NT2/D1 (cell line): ENCODE results near the gene CGN.
"Not testable (repeated sequence)": the region's sequence is repeated elsewhere in the genome, so short reads cannot be mapped to it uniquely, and the experiment has no call there.

Experiments
- DNase-seq: peaks from one replicate; pipeline ENCODE4 v3.0.0-alpha.2; 2011; ENCODE audit warnings: low read depth, low spot score
- H3K27me3 ChIP-seq: 2 replicates; pipeline ENCODE4 v1.6.0; 2011; ENCODE audit warnings: mild to moderate bottlenecking; ENCODE audit not compliant: insufficient read length, insufficient read depth
- H3K36me3 ChIP-seq: 2 replicates; pipeline ENCODE4 v1.6.1; 2011; ENCODE audit warnings: mild to moderate bottlenecking, low read length, mixed read lengths; ENCODE audit not compliant: insufficient read depth, insufficient read length
- H3K4me1 ChIP-seq: 2 replicates; pipeline ENCODE4 v1.5.1; 2011; ENCODE audit not compliant: insufficient read depth, insufficient read length
- H3K4me3 ChIP-seq: 2 replicates; pipeline ENCODE4 v1.5.1; 2011; ENCODE audit warnings: low read depth; ENCODE audit not compliant: insufficient read length
- H3K9ac ChIP-seq: 2 replicates; pipeline ENCODE4 v1.6.0; 2011; ENCODE audit warnings: low read depth; ENCODE audit not compliant: insufficient read length
- H3K9me3 ChIP-seq: 2 replicates; pipeline ENCODE4 v1.5.1; 2011; ENCODE audit warnings: mild to moderate bottlenecking, low read length; ENCODE audit not compliant: insufficient read depth
- SUZ12 ChIP-seq: IDR thresholded peaks from 2 replicates; pipeline ENCODE4 v1.6.1; 2011; ENCODE audit not compliant: insufficient read length, insufficient read depth; ENCODE audit errors: extremely low read depth
- YY1 ChIP-seq: IDR thresholded peaks from 2 replicates; pipeline ENCODE4 v1.6.1; 2011; ENCODE audit not compliant: insufficient read length, insufficient read depth
- ZNF274 ChIP-seq: IDR thresholded peaks from 2 replicates; pipeline ENCODE4 v1.6.1; 2011; ENCODE audit warnings: mild to moderate bottlenecking, low read depth, low read length

The CGN gene

GRCh38 chr1:151518431-151518830 is 7.2 kb downstream of the CGN start:
- no peak for DNase-seq
- Histone ChIP-seq H3K9me3 (no peaks in the 10 kb centered on the region), H3K36me3 (peaks cover 33% of the 10 kb centered on the region), H3K9ac (no peak overlapping the region), H3K4me1 (peaks cover 15% of the 10 kb centered on the region), H3K4me3 (no peak overlapping the region), H3K27me3 (no peaks in the 10 kb centered on the region)
- TF ChIP-seq YY1 (no peak), ZNF274 (no peak), SUZ12 (no peak)

- Histone ChIP-seq H3K4me3 (no peak overlapping the region), H3K9ac (no peak overlapping the region), H3K27me3 (no peaks in the 10 kb centered on the region), H3K4me1 (peaks cover 11% of the 10 kb centered on the region), H3K36me3 (peaks cover 38% of the 10 kb centered on the region), H3K9me3 (no peaks in the 10 kb centered on the region)
- no peak for DNase-seq
- TF ChIP-seq ZNF274 (no peak), SUZ12 (no peak), YY1 (no peak)
Observed at GRCh38 chr1:151518936-151519335, 7.7 kb downstream of the CGN start.

- Histone ChIP-seq H3K36me3 (peaks cover 46% of the 10 kb centered on the region), H3K4me1 (peaks cover 6% of the 10 kb centered on the region), H3K27me3 (no peaks in the 10 kb centered on the region), H3K9ac (no peak overlapping the region), H3K9me3 (no peaks in the 10 kb centered on the region), H3K4me3 (no peak overlapping the region)
- no peak for DNase-seq
- no peak for TF ChIP-seq YY1
- TF ChIP-seq SUZ12 = no peak
- no peak for TF ChIP-seq ZNF274
Observed at GRCh38 chr1:151519667-151520066, 8.5 kb downstream of the CGN start.

GRCh38 chr1:151520359-151520758 is 9.2 kb downstream of the CGN start:
- peaks cover 52% of the 10 kb centered on the region for H3K36me3 ChIP-seq
- no peaks in the 10 kb centered on the region for H3K27me3 ChIP-seq
- TF ChIP-seq YY1 (no peak), SUZ12 (no peak)

GRCh38 chr1:151522427-151522826 is 11.2 kb downstream of the CGN start:
- H3K27me3 ChIP-seq, H3K4me3 ChIP-seq, H3K9me3 ChIP-seq, H3K9ac ChIP-seq, DNase-seq, H3K4me1 ChIP-seq: not testable (repeated sequence)
- peaks cover 62% of the 10 kb centered on the region for H3K36me3 ChIP-seq

More at GRCh38 chr1:151520359-151520758, 9.2 kb downstream of the CGN start:
- Histone ChIP-seq H3K9ac (peak overlapping the region; percentile 3), H3K9me3 (no peaks in the 10 kb centered on the region), H3K4me1 (peaks cover 6% of the 10 kb centered on the region), H3K4me3 (no peak overlapping the region)
- no peak for DNase-seq

GRCh38 chr1:151523326-151523725 is 12.1 kb downstream of the CGN start:
- Histone ChIP-seq H3K27me3 (no peaks in the 10 kb centered on the region), H3K4me1 (peaks cover 9% of the 10 kb centered on the region), H3K4me3 (no peak overlapping the region), H3K9ac (no peak overlapping the region), H3K9me3 (no peaks in the 10 kb centered on the region), H3K36me3 (peaks cover 63% of the 10 kb centered on the region)
- DNase-seq = no peak
- TF ChIP-seq ZNF274 (no peak), SUZ12 (no peak), YY1 (no peak)

- peaks cover 9% of the 10 kb centered on the region for H3K4me1 ChIP-seq
- DNase-seq = no peak
- H3K9me3 ChIP-seq = no peaks in the 10 kb centered on the region
- no peak overlapping the region for H3K9ac ChIP-seq
- H3K36me3 ChIP-seq = peaks cover 60% of the 10 kb centered on the region
- no peaks in the 10 kb centered on the region for H3K27me3 ChIP-seq
- H3K4me3 ChIP-seq = no peak overlapping the region
- TF ChIP-seq SUZ12 (no peak), ZNF274 (no peak), YY1 (no peak)
Observed at GRCh38 chr1:151524736-151525135, 13.5 kb downstream of the CGN start.

GRCh38 chr1:151526735-151527525 is 15.7 kb downstream of the CGN start:
- H3K9ac ChIP-seq = peak overlapping the region; percentile 1
- no peak overlapping the region for H3K4me3 ChIP-seq
- H3K9me3 ChIP-seq = no peaks in the 10 kb centered on the region
- TF ChIP-seq ZNF274 (no peak), YY1 (no peak), SUZ12 (no peak)
- no peaks in the 10 kb centered on the region for H3K27me3 ChIP-seq
- peaks cover 7% of the 10 kb centered on the region for H3K4me1 ChIP-seq
- H3K36me3 ChIP-seq = peaks cover 64% of the 10 kb centered on the region
- DNase-seq = no peak
